Cardiac muscle cell (in vitro differentiated cells and primary cell): Measurements from ENCODE around the gene CMSS1. TPM values are rescaled to one million over a fixed set of nuclear protein-coding genes. Genes with fewer than 3 reads are reported as not detected.

Source experiments
- DNase-seq, 2 donors: peaks; one replicate each; pipeline versions ENCODE4 v3.0.0 to v3.0.0-alpha.2; 2010 to 2017; ENCODE audit warnings: low read depth in 1 of 2, low spot score in 1 of 2
- H3K27ac ChIP-seq: fragments of 200-600 bp; sonication (generic); 2 replicates; pipeline ENCODE4 v1.5.1; 2016
- H3K27me3 ChIP-seq: fragments of 200-600 bp; sonication (generic); 2 replicates; pipeline ENCODE4 v1.6.0; 2016; ENCODE audit warnings: control low read depth
- H3K36me3 ChIP-seq: fragments of 200-600 bp; sonication (generic); 2 replicates; pipeline ENCODE4 v1.5.1; 2016; ENCODE audit warnings: control low read depth
- H3K4me1 ChIP-seq: fragments of 200-600 bp; sonication (generic); 2 replicates; pipeline ENCODE4 v1.8.1; 2017; ENCODE audit warnings: low read depth, mild to moderate bottlenecking, mixed run types
- H3K4me3 ChIP-seq: fragments of 200-600 bp; sonication (generic); 2 replicates; pipeline ENCODE4 v1.5.1; 2016; ENCODE audit warnings: mild to moderate bottlenecking
- H3K9me3 ChIP-seq: fragments of 200-600 bp; sonication (generic); 2 replicates; pipeline ENCODE4 v1.5.1; 2017; ENCODE audit warnings: low read depth, mild to moderate bottlenecking, control low read depth
- polyA plus RNA-seq: library from polyadenylated mRNA; unstranded; fragments of >200 nt; fragmentation: Nextera tagmentation; extraction: Ambion mirVana; gene quantifications from 2 replicates; pipeline ENCODE4 v1.2.1, GENCODE V29; 2016
- total RNA-seq: library from RNA; depleted of rRNA; stranded (reverse); fragments of >200 nt; gene quantifications from 2 replicates; pipeline ENCODE4 v1.2.3, GENCODE V29; 2016
- TF ChIP-seq, protein P1 (sequence below): IDR thresholded peaks from 2 replicates; pipeline ENCODE4 v1.5.1; 2012; ENCODE audit warnings: low read depth, mild to moderate bottlenecking, low read length

The CMSS1 gene
- total and polyA plus RNA-seq, 2 experiments from 2014 or later, result 13.1 to 32.9 TPM

- Histone ChIP-seq H3K4me1 (no peaks in the 10 kb centered on the region), H3K4me3 (no peak overlapping the region), H3K36me3 (no peaks in the 10 kb centered on the region), H3K9me3 (no peaks in the 10 kb centered on the region), H3K27ac (no peak overlapping the region), H3K27me3 (peaks cover under 1% of the 10 kb centered on the region)
- TF ChIP-seq, protein P1, sequence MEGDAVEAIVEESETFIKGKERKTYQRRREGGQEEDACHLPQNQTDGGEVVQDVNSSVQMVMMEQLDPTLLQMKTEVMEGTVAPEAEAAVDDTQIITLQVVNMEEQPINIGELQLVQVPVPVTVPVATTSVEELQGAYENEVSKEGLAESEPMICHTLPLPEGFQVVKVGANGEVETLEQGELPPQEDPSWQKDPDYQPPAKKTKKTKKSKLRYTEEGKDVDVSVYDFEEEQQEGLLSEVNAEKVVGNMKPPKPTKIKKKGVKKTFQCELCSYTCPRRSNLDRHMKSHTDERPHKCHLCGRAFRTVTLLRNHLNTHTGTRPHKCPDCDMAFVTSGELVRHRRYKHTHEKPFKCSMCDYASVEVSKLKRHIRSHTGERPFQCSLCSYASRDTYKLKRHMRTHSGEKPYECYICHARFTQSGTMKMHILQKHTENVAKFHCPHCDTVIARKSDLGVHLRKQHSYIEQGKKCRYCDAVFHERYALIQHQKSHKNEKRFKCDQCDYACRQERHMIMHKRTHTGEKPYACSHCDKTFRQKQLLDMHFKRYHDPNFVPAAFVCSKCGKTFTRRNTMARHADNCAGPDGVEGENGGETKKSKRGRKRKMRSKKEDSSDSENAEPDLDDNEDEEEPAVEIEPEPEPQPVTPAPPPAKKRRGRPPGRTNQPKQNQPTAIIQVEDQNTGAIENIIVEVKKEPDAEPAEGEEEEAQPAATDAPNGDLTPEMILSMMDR, result no peak
- DNase-seq, result peak in 1 of 2 donors; percentile 51
These were observed 236.4 kb downstream of the CMSS1 start for GRCh38 chr3:100053951-100054620.

DNA sequence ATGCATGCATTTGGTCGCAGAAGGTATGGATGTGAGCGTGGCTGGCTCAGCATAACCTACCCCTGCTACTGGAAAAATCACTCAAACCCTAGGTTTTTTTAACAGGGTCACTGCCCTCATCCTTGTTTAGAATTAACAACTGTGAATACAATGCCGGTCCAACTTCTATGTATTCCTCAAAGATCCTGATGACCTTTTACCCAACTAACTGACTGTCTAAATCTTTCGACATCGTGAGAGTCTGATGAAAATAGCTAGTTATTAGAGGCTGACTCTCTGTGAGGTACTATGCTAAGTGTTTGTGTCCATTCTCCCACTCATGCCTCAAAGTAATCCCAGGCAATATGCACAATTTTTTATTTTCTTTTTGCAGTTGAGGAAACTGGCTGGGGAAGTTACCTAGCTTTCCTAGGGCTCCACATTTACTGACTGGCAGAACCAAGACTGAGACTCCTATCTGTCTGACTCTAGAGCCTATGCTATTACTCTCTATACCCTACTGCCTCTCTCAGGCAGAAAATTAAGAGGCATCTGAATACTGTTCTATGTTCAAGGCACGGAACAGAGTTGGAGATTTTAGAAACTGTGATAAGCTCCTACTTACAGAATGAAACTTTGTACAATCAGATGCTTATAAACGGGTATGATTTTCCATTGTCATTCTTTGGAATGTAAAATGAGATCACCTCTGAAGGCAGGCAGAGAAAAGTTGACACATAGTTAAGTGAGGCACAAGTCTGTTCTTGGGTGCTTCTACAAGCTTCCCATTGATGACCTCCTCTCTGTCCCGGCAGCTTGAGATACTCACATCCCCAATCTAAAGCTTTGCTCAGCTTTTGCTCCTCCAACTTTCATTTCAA, 240.3 kb downstream of the CMSS1 start:
- Histone ChIP-seq H3K27ac (no peak overlapping the region), H3K36me3 (no peaks in the 10 kb centered on the region)
- TF ChIP-seq, protein P1, result peak; percentile 25

DNA sequence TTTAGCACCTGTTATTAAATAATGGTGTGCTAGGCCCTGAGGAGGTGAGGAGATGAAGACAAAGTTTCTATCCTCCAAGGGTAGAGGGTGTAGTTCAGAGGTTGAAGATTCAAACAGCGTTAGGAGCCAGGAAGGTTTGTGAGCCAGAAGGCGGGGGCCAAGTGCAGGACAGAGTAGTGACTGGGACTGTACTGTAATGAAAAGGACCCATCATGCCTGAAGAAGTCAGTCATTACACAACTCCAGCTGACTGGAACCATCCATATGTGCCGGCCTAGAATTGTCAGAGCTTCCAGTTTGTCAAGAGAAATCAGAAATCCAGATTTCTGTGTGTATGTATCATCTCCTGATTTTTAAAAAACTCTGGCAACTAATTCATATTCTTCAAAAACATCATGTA, 241.8 kb downstream of the CMSS1 start:
- no peak for DNase-seq
- Histone ChIP-seq H3K36me3 (no peaks in the 10 kb centered on the region), H3K9me3 (no peaks in the 10 kb centered on the region), H3K4me1 (no peaks in the 10 kb centered on the region), H3K4me3 (no peak overlapping the region), H3K27ac (no peak overlapping the region), H3K27me3 (no peaks in the 10 kb centered on the region)
- TF ChIP-seq, protein P1, result no peak

More for the DNA sequence above, 240.3 kb downstream of the CMSS1 start:
- Histone ChIP-seq H3K4me1 (no peaks in the 10 kb centered on the region), H3K9me3 (no peaks in the 10 kb centered on the region), H3K27me3 (no peaks in the 10 kb centered on the region), H3K4me3 (no peak overlapping the region)
- peak in 1 of 2 donors; percentile 46 for DNase-seq

DNA sequence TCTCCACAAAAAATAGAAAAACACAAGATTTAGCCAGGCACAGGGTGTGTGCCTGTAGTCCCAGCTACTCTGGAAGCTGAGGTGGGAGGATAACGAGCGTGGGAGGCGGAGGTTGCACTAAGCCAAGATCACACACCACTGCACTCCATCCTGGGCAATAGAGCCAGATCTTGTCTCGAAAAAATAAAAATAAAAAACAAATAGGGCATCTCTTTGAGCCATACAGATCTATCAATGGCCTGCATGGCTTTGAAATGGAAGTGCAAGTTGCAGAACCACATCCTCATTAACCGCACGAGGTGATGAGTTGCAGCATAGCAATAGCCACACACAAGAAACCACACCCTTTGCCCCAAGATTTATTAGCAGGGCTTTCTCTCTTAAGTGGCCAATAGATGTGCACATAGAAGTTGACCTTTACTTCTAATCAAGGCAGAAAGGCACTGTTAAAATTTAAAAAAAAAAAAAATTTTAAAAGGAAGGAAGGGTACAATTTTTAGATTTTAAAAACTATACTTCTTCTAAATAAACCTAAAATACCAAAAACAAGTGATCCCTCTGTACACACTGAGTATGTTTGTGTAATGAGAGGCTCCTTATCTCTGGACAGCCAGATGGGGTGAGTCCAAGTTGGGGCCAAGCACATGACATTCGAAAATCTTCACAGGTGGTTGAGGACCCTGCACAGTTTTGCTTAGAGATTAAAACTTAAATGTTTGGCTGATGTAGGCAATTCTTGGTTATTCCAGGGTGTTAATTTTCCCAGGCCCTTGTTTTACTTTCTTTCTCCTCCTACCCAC, 243.2 kb downstream of the CMSS1 start:
- DNase-seq, result no peak

GRCh38 chr3:100062665-100063064, 245.0 kb downstream of the CMSS1 start:
- Histone ChIP-seq H3K9me3 (no peaks in the 10 kb centered on the region), H3K36me3 (no peaks in the 10 kb centered on the region), H3K4me3 (no peak overlapping the region), H3K4me1 (peaks cover 6% of the 10 kb centered on the region), H3K27me3 (no peaks in the 10 kb centered on the region), H3K27ac (no peak overlapping the region)
- TF ChIP-seq, protein P1, result no peak
- DNase-seq, result no peak

More for the DNA sequence above, 243.2 kb downstream of the CMSS1 start:
- no peaks in the 10 kb centered on the region for H3K27me3 ChIP-seq
- H3K4me3 ChIP-seq, result no peak overlapping the region
- no peak overlapping the region for H3K27ac ChIP-seq
- no peaks in the 10 kb centered on the region for H3K4me1 ChIP-seq
- H3K9me3 ChIP-seq, result no peaks in the 10 kb centered on the region
- TF ChIP-seq, protein P1, result no peak
- no peaks in the 10 kb centered on the region for H3K36me3 ChIP-seq
